Esophagus muscularis mucosa (tissue), 3 donors: Measurements from ENCODE around the gene UBE2L3.

Experiments
- CTCF ChIP-seq, 3 experiments: fragments of 200-600 bp in 2 of 3; fragments of 450-650 bp in 1 of 3; sonication (generic) in 2 of 3; IDR thresholded peaks; one replicate each; pipeline ENCODE4 v1.5.1; 2017 to 2019; ENCODE audit warnings: antibody characterized with exemption in 3 of 3, mild to moderate bottlenecking in 2 of 3, moderate library complexity in 1 of 3
- POLR2A ChIP-seq: fragments of 450-650 bp; IDR thresholded peaks from one replicate; pipeline ENCODE4 v1.6.1; 2017; ENCODE audit warnings: antibody characterized with exemption, moderate library complexity, mild to moderate bottlenecking, low read depth
- POLR2AphosphoS5 ChIP-seq, 2 donors: sonication (generic); formaldehyde crosslinking; IDR thresholded peaks; one replicate each; pipeline ENCODE4 v1.6.1; 2017; ENCODE audit warnings: antibody characterized with exemption in 2 of 2

GRCh38 chr22:21621025-21621424, 53.5 kb downstream of the UBE2L3 start:
- TF ChIP-seq CTCF (IDR thresholded peaks at IDR 0.05) (no peak), POLR2A (no peak), POLR2AphosphoS5 (IDR thresholded peaks at IDR 0.05) (no peak)
